NCI-H2107 (cell line): ENCODE data around the gene SUGCT.
"Not testable (repeated sequence)": the region's sequence is repeated elsewhere in the genome, so short reads cannot be mapped to it uniquely, and the experiment has no call there.

ENCODE experiments used
- DNase-seq: peaks from one replicate; lab custom pipeline; 2025; lab: John Stamatoyannopoulos, UW

SUGCT gene

GRCh38 chr7:40263752-40264390 lies 129.1 kb downstream of the SUGCT start:
- DNase-seq = no peak

GRCh38 chr7:40267583-40267982 lies 132.8 kb downstream of the SUGCT start:
- no peak for DNase-seq

- not testable (repeated sequence) for DNase-seq
Measured at GRCh38 chr7:40268810-40269209, 134.0 kb downstream of the SUGCT start.

- no peak for DNase-seq
Measured at GRCh38 chr7:40276061-40276460, 141.3 kb downstream of the SUGCT start.

GRCh38 chr7:40279991-40280390 lies 145.2 kb downstream of the SUGCT start:
- DNase-seq = no peak

GRCh38 chr7:40282858-40283257 lies 148.1 kb downstream of the SUGCT start:
- no peak for DNase-seq

GRCh38 chr7:40283391-40283790 lies 148.6 kb downstream of the SUGCT start:
- no peak for DNase-seq

- DNase-seq = no peak
Measured at GRCh38 chr7:40288827-40289226, 154.0 kb downstream of the SUGCT start.

- DNase-seq = no peak
Measured at GRCh38 chr7:40297741-40298311, 163.0 kb downstream of the SUGCT start.

GRCh38 chr7:40298421-40298820 lies 163.6 kb downstream of the SUGCT start:
- DNase-seq = no peak

- DNase-seq = no peak
Measured at GRCh38 chr7:40299097-40299496, 164.3 kb downstream of the SUGCT start.

GRCh38 chr7:40300146-40300670 lies 165.4 kb downstream of the SUGCT start:
- DNase-seq = no peak

GRCh38 chr7:40301486-40302068 lies 166.8 kb downstream of the SUGCT start:
- DNase-seq = no peak

GRCh38 chr7:40303996-40304395 lies 169.2 kb downstream of the SUGCT start:
- DNase-seq = no peak

GRCh38 chr7:40305229-40305628 lies 170.4 kb downstream of the SUGCT start:
- DNase-seq = no peak

GRCh38 chr7:40306025-40306424 lies 171.2 kb downstream of the SUGCT start:
- no peak for DNase-seq

GRCh38 chr7:40306596-40306995 lies 171.8 kb downstream of the SUGCT start:
- DNase-seq = no peak

GRCh38 chr7:40310258-40310657 lies 175.5 kb downstream of the SUGCT start:
- DNase-seq = no peak

- DNase-seq = no peak
Measured at GRCh38 chr7:40311307-40311706, 176.5 kb downstream of the SUGCT start.

- no peak for DNase-seq
Measured at GRCh38 chr7:40315277-40315676, 180.5 kb downstream of the SUGCT start.

GRCh38 chr7:40316176-40316575 lies 181.4 kb downstream of the SUGCT start:
- DNase-seq = no peak

GRCh38 chr7:40324914-40325313 lies 190.1 kb downstream of the SUGCT start:
- DNase-seq = no peak

GRCh38 chr7:40327113-40327512 lies 192.3 kb downstream of the SUGCT start:
- no peak for DNase-seq

- DNase-seq = no peak
Measured at GRCh38 chr7:40327873-40328272, 193.1 kb downstream of the SUGCT start.
